HG02840 (cell line): ENCODE data around the gene PLA2G6.
"Not testable (repeated sequence)": the region's sequence is repeated elsewhere in the genome, so short reads cannot be mapped to it uniquely, and the experiment has no call there.

Experiments used
- ATAC-seq: cut with Tn5 transposase; IDR thresholded peaks from one replicate; pipeline ENCODE4 v1.9.1; 2021; ENCODE audit warnings: mild to moderate bottlenecking, moderate library complexity, moderate number of reproducible peaks; ENCODE audit not compliant: unreplicated experiment, low FRiP score

The PLA2G6 gene

GRCh38 chr22:38089474-38089851, 92.2 kb downstream of the PLA2G6 start:
- no peak for ATAC-seq

GRCh38 chr22:38088629-38089473, 92.8 kb downstream of the PLA2G6 start:
- ATAC-seq: no peak

- ATAC-seq: no peak
Measured at GRCh38 chr22:38087855-38088254, 93.8 kb downstream of the PLA2G6 start.

- no peak for ATAC-seq
Measured at GRCh38 chr22:38086942-38087341, 94.7 kb downstream of the PLA2G6 start.

GRCh38 chr22:38086001-38086845, 95.4 kb downstream of the PLA2G6 start:
- no peak for ATAC-seq

- no peak for ATAC-seq
Measured at GRCh38 chr22:38085501-38085900, 96.1 kb downstream of the PLA2G6 start.

GRCh38 chr22:38085056-38085455, 96.6 kb downstream of the PLA2G6 start:
- ATAC-seq: no peak

- ATAC-seq: no peak
Measured at GRCh38 chr22:38083931-38084631, 97.5 kb downstream of the PLA2G6 start, which contains the start of gene SLC16A8. Gene SLC16A8, minus strand, starts transcription at chr22:38084184. Its CDS starts 1,311 bp downstream, at chr22:38082873.

GRCh38 chr22:38082986-38083710, 98.5 kb downstream of the PLA2G6 start:
- ATAC-seq: no peak

GRCh38 chr22:38081941-38082828, 99.4 kb downstream of the PLA2G6 start:
- no peak for ATAC-seq

GRCh38 chr22:38081636-38081940, 100.0 kb downstream of the PLA2G6 start:
- ATAC-seq: no peak

- ATAC-seq: no peak
Measured at GRCh38 chr22:38080850-38081635, 100.6 kb downstream of the PLA2G6 start.

GRCh38 chr22:38080474-38080849, 101.2 kb downstream of the PLA2G6 start:
- no peak for ATAC-seq

- no peak for ATAC-seq
Measured at GRCh38 chr22:38079804-38080203, 101.8 kb downstream of the PLA2G6 start.

- ATAC-seq: not testable (repeated sequence)
Measured at GRCh38 chr22:38079208-38079607, 102.4 kb downstream of the PLA2G6 start.

- ATAC-seq: no peak
Measured at GRCh38 chr22:38078046-38078840, 103.4 kb downstream of the PLA2G6 start.

- no peak for ATAC-seq
Measured at GRCh38 chr22:38077595-38077994, 104.0 kb downstream of the PLA2G6 start.

GRCh38 chr22:38077096-38077495, 104.5 kb downstream of the PLA2G6 start:
- no peak for ATAC-seq
